CD4-positive, alpha-beta T cell treated with Interleukin-4 for 4 hours (primary cell): ENCODE data around the gene TIE1.

Experiments
- DNase-seq: peaks from one replicate; pipeline ENCODE4 v3.0.0-alpha.2; 2020

The TIE1 gene

GRCh38 chr1:43313771-43314170, 13.0 kb downstream of the TIE1 start:
- no peak for DNase-seq

DNA sequence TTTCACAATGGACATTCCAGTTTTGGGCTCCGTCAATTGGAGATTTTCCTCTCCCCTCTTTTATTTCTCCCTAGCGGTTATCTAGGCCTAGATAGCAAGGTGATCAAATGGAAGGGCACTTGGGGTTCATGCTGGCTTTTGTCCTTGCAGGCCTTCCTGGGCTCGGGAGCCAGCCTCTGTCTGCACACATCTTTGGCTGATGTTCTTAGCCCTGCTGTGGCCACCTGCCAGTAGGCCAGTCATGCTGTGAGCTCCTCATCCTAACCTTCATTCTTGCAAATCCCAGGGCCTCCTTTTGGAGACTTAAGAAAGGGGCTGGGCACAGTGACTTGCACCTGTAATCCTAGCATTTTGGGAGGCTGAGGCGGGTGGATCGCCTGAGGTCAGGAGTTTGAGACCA, 13.5 kb downstream of the TIE1 start:
- no peak for DNase-seq

GRCh38 chr1:43315481-43315880, 14.7 kb downstream of the TIE1 start:
- DNase-seq = no peak

GRCh38 chr1:43315963-43316737, 15.4 kb downstream of the TIE1 start:
- no peak for DNase-seq

GRCh38 chr1:43316738-43317520, 16.1 kb downstream of the TIE1 start:
- no peak for DNase-seq

DNA sequence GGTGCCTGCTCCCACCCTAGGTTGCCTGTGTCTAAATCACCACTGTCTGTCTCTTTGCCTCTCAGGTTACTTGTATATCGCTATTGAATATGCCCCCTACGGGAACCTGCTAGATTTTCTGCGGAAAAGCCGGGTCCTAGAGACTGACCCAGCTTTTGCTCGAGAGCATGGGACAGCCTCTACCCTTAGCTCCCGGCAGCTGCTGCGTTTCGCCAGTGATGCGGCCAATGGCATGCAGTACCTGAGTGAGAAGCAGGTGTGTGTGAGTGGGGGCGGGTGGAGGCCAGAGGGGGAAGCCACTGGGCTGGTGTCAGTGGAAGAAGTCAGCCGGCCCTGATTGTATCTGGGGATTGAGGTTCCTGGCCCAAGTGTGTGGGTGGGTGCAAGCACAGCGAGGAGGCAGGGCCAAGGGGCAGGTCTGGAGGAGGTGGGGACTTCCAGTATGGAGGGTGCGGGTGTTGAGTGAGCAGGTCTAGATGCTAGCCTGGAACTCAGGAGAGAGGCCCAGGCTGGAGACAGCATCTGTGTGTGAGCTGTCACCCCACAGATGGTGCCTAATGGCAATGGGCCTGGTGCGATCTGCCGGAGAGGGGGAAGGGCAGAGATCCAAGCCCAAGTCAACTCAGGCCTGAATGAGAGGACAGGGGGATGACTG, 17.2 kb downstream of the TIE1 start:
- no peak for DNase-seq

GRCh38 chr1:43318831-43319230, 18.0 kb downstream of the TIE1 start:
- no peak for DNase-seq

DNA sequence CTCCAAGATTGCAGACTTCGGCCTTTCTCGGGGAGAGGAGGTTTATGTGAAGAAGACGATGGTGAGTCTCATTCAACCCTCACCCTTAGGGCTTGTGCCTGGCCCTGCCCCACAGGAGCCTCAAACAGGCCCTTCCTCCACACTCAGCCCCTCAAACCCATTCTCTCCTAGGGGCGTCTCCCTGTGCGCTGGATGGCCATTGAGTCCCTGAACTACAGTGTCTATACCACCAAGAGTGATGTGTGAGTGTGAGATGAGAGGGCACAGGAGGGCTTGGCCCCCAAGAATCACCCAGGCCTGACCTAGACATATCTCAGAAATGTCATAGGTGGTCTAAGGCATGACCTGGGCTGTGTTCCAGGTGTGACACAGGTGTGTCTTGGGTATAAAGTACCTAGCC, 18.5 kb downstream of the TIE1 start:
- DNase-seq = no peak

- DNase-seq = no peak
Observed at GRCh38 chr1:43319766-43320165, 19.0 kb downstream of the TIE1 start.

- DNase-seq = no peak
Observed at GRCh38 chr1:43321331-43321891, 20.6 kb downstream of the TIE1 start.

DNA sequence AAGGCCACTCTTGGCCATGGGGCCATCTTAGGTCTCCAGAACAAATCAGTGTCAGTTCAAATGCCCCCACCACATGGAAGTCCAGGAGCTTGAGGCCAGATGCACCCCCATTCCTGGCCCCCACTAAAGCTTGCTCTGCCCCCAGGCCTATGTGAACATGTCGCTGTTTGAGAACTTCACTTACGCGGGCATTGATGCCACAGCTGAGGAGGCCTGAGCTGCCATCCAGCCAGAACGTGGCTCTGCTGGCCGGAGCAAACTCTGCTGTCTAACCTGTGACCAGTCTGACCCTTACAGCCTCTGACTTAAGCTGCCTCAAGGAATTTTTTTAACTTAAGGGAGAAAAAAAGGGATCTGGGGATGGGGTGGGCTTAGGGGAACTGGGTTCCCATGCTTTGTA, 21.7 kb downstream of the TIE1 start:
- no peak for DNase-seq

- no peak for DNase-seq
Observed at GRCh38 chr1:43324810-43325209, 24.0 kb downstream of the TIE1 start.

GRCh38 chr1:43325381-43325780, 24.6 kb downstream of the TIE1 start:
- DNase-seq = no peak

- DNase-seq = no peak
Observed at GRCh38 chr1:43327549-43328292, 26.9 kb downstream of the TIE1 start.

- no peak for DNase-seq
Observed at GRCh38 chr1:43329995-43330751, 29.4 kb downstream of the TIE1 start.

GRCh38 chr1:43331688-43332087, 30.9 kb downstream of the TIE1 start:
- DNase-seq = no peak

DNA sequence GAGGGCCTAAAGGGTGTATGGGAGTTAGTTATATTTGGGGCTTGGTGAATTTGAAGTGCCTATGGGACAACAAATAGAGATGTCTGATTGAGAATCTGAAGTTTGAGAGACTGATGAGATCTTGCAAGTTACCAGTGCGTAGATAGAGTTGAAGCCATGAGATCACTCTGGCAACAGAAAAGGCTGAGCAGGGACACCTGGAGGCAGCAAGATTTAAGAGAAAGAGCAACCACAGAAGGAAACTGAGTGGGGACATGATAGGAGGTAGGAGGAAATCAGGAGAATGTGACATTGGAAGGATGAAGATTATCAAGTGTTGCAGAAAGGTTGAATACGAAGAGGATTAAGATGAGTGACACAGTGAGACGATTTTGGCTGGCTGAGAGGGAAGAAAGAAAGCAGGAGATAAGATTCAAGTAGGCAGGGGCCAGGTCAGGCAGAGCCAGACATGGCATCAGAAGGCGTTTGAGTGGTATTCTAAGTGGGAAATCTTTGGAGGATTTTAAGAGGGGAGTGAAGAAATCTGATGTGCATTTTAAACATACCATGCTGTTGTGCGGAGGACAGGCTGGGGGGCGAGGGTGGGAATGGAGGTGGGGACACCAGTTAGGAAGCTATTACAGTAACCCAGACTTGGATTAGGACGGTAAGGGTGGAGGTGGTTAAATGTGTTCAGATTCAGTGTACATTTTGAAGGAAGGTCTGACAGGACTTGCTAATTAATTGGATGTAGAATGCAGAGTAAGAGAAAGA, 33.8 kb downstream of the TIE1 start:
- DNase-seq = no peak

GRCh38 chr1:43337588-43337987, 36.8 kb downstream of the TIE1 start, which contains the start of gene MPL:
Gene MPL (plus strand): TSS chr1:43337818. CDS start chr1:43337849, 31 bp downstream.
- DNase-seq = no peak

DNA sequence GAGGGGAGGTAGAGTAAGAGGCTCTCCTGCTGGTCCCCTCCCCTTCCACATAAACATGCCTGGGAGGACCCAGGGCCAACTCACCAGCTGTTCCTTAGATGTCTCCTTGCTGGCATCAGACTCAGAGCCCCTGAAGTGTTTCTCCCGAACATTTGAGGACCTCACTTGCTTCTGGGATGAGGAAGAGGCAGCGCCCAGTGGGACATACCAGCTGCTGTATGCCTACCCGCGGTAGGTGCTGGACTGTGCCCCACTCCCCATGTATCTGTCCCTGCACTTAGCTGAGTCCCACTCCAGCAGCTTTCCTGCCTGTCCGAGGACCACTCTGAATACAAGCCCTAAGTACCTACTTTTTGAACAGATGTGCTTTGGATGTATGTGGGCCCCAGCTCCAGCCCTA, 37.2 kb downstream of the TIE1 start:
- DNase-seq = no peak

DNA sequence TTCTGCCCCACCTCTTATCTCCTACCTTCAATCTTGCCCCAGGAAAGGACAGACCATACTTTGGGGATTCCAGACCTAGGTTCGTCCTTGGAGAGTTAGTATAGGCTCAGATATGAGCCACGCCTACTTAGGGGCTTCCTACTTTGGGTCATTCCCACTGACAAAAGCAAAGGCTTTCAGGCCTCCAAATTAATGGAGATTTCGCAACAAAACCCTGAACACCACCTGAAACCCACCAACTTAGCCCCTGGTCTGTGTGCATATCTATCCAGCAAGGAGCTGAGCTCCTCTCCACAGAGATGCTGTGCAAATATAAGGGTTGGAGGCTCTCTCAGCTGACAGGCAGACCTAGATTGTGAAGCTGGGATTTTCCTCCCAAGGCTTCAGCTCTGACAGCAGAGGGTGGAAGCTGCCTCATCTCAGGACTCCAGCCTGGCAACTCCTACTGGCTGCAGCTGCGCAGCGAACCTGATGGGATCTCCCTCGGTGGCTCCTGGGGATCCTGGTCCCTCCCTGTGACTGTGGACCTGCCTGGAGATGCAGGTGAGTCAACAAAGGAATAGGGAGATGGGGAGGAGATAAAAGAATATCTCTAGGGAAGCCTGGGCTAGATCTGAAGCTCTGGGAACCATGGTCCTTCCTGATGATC, 38.9 kb downstream of the TIE1 start:
- no peak for DNase-seq

DNA sequence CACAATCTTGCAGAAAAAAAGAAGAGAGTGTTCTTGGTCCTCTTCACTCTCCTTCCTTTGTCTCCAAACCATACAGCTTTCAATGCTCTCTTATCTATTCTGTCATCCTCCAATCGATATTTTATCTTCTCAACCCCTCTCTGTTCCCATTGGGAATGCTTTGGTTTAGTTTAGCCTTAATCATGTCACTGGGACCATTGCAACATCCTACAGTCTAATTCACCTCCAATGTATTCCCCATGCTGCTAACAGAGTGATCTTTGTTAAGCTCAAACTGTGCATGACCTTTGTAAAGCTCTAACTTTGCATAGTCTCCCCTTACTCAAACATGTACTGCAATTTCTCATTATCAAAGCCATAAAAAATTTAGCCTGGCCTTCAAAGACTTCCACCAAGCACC, 39.8 kb downstream of the TIE1 start:
- DNase-seq = no peak
